ENCODE data around the gene PC. TPM values are rescaled to one million over a fixed set of nuclear protein-coding genes. Genes with fewer than 3 reads are reported as not detected.

PC gene
- total RNA-seq, 4 donors from 2014 or later = 154 to 535 (median 195) TPM

DNA sequence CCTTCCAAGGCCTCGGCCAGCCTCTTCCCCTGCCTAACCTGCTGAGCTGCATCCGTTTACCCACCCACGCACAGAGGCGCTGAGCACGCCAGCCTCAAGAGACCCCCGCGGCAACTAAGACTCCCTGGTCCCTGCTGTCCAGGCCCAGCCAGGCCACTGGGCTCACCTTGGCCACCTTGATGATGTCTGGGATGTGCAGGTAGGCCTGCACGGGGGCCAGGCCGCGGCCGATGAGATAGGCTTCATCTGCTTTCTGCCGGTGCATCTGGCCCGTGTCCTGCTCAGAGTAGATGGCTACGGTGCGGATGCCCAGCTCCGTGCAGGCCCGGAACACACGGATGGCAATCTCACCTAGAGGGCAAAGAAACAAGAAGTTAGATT is 86.7 kb downstream of the PC start:
- TF ChIP-seq, protein P1, sequence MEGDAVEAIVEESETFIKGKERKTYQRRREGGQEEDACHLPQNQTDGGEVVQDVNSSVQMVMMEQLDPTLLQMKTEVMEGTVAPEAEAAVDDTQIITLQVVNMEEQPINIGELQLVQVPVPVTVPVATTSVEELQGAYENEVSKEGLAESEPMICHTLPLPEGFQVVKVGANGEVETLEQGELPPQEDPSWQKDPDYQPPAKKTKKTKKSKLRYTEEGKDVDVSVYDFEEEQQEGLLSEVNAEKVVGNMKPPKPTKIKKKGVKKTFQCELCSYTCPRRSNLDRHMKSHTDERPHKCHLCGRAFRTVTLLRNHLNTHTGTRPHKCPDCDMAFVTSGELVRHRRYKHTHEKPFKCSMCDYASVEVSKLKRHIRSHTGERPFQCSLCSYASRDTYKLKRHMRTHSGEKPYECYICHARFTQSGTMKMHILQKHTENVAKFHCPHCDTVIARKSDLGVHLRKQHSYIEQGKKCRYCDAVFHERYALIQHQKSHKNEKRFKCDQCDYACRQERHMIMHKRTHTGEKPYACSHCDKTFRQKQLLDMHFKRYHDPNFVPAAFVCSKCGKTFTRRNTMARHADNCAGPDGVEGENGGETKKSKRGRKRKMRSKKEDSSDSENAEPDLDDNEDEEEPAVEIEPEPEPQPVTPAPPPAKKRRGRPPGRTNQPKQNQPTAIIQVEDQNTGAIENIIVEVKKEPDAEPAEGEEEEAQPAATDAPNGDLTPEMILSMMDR (IDR thresholded peaks at IDR 0.05; ENCODE audit: low read depth) = no peak

DNA sequence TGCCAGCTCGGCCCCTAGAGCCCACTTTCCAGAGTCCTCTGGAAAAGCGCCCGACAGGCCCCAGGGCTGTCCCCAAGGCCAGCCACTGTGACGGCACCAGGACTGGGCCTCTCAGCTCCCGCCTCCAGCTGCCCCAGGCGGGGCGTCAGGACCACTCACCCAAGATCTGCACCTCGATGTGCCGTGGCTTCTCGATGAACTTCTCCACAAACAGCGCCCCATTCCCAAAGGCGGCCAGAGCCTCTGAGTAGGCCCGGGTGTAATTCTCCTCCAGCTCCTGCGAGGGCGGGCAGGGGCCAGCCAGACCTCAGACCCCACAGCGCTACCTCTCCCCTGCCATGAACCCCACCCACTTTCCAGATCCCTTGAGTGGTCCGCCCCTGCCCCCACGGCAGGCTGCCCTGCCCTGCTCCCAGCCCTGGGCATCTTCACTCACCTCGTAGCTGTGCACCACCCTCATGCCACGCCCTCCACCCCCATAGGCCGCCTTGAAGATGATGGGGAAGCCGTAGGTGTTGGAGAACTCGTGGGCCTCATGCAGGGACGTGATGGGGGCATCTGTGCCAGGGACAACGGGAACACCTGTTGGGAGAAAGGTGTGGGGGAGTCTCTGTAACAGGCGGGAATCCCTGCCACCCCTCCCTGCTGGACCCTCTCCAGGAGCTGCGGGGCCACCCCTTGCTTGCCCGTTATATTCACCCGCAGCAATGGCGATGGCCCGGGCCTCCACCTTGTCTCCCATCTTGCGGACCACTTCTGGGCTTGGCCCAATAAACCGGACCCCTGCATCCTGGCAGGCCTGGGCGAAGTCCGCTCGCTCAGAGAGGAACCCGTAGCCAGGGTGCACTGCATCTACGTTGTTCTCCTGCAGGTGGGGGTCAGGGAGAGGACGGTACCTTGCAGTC is 87.3 kb downstream of the PC start:
- TF ChIP-seq, protein P1 (IDR thresholded peaks at IDR 0.05; ENCODE audit: low read depth) = no peak

DNA sequence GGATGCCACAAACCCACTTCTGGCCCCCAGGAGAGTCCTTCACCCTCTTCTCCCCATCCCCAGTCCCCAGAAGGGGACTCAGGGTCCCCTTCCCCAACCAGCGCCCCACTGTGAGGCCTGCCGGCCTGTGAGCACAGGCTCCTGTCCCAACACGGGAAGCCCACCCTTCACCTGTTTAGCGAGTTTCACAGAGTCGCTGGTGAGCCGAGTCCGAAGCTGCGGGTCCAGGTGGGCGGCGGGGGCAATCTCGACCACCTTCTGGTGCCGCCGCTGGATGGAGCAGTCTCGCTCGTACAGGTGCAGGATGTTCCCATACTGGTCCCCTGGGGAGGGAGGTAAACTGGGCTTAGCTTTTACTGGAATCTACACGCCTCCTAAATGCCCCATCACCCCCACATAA is 88.1 kb downstream of the PC start:
- TF ChIP-seq, protein P1 (IDR thresholded peaks at IDR 0.05; ENCODE audit: low read depth) = no peak

DNA sequence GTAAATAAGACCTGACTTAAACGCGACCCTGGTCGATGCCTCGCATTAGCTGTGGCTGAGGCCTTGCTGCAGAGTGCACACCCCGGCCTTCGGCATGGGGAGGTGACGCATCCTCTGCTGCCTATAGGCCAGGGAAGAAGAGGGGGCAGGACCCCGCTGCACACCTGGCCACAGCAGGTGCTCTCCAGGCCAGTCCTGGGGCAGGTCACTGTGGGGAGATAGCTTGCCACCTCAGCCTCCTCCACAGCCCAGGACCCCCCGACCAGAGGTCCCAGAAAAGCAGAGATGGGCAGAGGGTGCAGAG is 88.7 kb downstream of the PC start:
- TF ChIP-seq, protein P1 (IDR thresholded peaks at IDR 0.05; ENCODE audit: low read depth) = no peak

DNA sequence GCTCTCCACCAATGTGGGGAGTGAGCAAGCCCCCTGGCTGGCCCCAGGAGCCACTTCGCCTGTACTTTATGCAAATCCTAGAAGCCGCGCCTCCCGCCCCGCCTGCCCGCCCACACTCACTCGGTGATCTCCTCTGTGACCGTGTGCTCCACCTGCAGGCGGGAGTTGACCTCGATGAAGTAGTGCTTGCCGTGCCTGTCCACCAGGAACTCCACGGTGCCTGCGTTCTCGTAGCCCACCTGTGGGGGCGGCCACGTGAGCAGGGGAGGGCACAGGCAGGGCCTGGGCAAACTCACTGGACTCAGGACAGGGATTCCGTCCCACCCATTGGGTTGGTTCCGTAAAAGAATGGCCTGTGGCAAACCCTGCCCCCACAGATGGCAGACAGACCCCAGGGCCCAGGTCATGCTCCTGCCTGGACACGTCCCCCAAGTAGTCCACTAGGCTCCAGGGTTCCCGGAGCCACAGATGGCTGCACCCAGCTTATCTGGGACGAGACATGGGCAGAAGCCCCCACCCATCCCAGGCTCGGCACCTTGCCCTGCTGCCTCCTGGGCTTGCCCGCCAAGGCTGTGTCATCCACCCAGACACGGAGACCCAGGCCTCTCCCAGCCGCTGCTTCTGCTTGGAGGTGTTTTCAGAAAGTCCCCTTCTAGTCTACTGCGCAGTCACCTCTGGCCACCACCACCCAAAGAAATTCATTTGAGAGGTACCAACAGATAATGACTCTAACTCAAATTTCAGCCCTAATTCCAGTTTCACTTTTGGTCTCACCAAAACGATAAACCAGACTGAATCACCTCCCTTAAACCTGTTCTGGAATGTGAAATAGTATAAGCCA is 89.2 kb downstream of the PC start:
- TF ChIP-seq, protein P1 (IDR thresholded peaks at IDR 0.05; ENCODE audit: low read depth) = no peak

DNA sequence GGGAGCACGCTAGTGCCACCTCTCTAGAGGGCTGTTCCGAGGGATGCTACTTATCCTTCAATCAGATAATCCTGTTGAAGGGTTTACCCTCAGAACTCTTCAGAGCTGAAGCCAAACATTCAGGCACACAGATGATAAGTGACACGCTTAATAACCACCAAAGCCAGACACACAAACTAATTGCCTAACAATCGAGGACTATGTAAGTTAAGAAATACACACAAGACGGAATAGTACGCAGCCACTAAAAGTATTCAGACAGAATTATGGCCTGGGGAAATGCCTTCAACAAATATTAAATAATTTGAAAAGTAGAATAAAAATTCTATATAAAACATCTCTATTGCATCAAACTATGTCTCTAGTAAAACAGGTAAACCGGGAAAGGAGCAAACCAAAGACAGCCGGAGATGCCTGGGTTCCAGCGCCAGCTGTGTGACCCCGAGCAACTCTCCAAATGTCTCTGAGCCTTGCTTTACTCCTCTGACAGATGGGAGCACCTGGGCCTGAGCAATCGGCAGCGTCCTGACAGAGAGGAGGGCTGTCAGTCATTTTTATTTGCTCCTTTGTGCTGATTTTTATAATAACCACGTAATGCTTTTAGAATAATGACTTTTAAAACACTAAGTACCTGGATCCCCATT is 90.0 kb downstream of the PC start:
- TF ChIP-seq, protein P1 (IDR thresholded peaks at IDR 0.05; ENCODE audit: low read depth) = no peak

All from subcutaneous adipose tissue (tissue), 4 donors.